GM19238 (cell line): Measurements from ENCODE around the gene CMTM4.
"Not testable (repeated sequence)": the region's sequence is repeated elsewhere in the genome, so short reads cannot be mapped to it uniquely, and the experiment has no call there.

Experiments used
- DNase-seq: peaks from one replicate; pipeline ENCODE4 v3.0.0; 2011; ENCODE audit warnings: low spot score; ENCODE audit not compliant: insufficient read length

Gene CMTM4

DNA sequence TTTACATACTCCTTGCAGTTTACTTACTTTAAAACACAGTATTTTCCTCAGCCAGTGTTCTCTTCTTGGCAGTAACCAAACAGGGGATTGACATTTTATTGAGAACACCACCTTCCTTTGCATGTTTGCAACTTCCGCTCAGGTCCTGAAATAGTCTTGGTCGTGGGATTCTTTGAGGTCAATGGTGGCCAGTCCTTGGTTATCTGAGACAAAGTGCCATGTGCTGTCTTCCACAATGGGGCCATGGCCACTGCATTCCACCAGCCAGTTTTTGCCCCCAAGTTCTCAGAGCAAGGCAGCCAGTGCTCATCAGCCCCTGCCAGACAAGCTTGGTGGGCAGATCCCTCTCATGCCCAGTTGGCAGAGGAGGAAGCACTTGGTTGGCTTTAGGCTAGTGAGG is 22.9 kb downstream of the CMTM4 start:
- no peak for DNase-seq

DNA sequence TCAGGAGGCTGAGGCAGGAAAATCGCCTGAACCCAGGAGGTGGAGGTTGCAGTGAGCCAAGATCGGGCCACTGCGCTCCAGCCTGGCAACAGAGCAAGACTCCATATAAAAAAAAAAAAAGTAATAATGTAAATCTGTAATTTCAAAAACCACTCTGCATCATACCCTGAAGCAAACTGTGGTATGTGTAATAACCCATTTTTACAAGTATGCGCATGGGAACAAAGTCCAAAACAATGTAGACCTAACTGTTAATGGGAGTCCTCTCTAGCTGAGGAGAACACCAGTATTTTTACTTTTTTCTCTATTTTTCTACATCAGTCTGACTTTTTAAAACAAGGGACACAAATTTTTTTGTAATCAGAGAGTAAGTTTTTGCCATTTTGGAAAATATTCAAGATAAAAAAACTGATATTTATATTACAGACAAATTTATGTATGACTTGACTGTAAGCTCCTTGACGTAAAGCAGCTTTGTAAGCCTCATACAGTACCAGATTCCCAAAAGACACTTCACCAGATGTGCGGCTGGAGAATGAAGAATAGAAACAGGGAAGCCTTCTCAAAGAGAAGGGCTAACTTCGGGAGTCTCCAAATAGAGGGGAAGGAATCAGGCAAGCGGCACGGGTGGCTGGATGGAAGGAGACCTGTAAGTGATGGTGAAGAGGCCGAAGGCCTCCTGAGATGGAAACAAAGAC is 25.7 kb downstream of the CMTM4 start:
- DNase-seq: no peak

DNA sequence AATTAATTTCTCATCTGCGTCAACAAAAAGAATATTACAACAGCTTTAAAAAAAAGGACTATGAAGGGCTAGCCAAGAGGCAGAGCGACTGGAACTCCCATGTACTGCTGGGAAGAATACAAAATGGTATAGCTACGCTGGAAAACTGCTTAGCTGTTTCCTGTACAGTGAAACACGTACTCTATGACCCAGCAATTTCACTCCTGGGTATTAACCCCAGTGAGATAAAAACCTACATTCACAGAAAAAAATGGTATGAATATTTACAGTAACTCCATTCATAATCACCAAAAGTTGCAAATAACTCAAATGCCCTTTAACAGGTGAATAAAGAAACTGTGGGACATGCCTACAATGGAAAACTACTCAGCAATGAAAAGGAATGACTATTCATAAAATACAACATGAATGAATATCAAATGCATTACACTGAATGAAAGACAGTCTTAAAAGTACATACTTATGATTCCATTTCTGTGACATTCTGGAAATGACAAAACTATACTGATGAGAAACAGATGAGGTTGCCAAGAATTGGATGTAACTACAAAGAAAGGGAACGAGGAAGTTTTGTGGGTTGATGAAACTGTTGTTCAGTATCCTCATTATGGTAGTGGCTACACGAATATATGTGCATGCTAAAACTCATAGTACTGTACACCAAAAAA is 27.6 kb downstream of the CMTM4 start:
- no peak for DNase-seq

DNA sequence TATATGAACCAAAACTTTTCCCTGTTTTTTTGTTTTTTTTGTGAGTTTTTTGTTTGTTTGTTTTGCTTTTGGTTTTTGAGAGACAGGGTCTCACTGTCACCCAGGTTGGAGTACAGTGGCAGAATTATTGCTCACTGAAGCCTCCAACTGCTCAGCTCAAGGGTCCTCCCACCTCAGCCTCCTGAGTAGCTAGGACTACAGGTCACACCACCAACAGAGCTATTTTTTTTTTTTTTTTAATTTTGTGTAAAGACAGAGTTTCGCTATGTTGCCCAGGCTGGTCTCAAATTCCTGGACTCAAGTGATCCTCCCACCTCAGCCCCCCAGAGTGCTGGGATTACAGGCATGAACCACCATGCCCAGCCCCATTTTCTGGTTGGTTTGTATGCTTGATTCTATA is 28.6 kb downstream of the CMTM4 start:
- no peak for DNase-seq

DNA sequence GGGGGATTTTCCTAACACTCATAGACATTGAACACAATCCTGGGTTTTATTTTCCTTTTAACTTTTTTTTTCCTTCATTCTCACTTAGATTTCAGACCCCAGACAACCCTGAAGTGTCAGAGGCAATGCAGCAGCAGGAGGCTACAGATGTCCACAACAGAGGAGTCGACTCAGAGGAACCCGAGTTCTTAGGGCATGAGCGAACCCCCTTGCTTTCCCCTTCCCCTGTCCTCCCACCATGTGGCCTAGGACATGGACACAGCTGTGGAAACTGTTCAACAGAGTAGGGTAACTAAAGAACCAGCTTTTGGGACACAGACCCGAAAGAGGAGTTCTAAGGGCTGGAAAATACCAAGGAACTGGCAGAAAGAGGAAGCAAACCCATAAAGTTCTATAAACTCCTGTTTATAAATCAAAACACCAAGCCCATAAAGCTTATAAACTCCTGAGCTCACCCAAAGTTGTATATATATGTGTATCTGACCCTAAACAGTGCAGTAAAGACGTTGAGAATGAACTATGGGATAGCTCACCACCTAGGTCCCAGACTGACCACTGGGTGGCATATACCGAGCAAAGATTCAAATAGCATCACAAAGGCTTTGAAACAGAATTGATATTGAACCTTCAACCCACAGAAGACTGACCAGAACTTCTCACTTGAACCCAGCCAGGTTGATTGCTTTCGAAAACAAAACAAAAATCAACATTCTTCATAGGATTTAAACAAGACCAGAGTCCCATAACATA is 33.9 kb downstream of the CMTM4 start:
- no peak for DNase-seq

DNA sequence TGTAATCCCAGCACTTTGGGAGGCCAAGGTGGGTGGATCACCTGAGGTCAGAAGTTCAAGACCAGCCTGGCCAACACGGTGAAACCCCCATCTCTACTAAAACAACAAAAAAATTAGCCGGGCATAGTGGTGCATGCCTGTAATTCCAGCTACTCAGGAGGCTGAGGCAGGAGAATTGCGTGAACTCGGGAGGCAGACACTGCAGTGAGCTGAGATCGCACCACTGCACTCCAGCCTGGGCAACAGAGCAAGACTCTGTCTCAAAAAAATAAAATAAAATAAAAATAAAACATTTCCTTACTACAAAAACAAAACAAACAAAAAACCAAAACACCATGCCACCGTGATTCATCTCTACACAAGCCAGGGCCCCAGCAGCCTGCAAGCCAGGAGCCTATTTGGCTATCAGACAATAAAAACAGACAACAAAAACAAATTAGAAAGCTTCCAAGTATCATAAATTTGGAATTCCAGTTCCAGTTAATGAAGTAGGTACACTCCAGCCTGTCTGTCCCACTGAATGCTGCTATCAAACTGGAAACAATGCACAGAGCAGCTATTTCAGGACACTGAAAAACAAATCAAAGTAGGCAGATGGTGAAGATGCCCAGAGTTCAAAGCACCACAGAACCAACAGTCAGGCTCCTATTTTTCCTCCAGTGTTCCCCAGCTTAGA is 34.7 kb downstream of the CMTM4 start:
- DNase-seq: not testable (repeated sequence)

DNA sequence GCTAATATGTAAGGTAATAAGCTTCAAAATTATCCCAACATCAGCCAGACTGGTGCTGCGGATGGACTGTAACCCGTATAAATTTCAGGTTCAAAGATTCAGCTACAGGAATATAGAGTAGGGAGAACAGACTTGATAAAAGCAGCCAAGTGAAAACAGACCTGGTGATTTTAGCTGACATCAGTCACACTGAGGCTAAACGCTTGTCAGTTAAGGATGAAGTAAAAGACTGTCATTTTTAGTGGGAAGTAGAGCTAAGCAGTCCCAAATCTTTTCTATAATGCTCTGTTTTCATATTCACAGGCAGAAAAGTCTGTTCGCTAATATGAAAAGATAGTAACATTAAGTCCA is 35.4 kb downstream of the CMTM4 start:
- DNase-seq: no peak

DNA sequence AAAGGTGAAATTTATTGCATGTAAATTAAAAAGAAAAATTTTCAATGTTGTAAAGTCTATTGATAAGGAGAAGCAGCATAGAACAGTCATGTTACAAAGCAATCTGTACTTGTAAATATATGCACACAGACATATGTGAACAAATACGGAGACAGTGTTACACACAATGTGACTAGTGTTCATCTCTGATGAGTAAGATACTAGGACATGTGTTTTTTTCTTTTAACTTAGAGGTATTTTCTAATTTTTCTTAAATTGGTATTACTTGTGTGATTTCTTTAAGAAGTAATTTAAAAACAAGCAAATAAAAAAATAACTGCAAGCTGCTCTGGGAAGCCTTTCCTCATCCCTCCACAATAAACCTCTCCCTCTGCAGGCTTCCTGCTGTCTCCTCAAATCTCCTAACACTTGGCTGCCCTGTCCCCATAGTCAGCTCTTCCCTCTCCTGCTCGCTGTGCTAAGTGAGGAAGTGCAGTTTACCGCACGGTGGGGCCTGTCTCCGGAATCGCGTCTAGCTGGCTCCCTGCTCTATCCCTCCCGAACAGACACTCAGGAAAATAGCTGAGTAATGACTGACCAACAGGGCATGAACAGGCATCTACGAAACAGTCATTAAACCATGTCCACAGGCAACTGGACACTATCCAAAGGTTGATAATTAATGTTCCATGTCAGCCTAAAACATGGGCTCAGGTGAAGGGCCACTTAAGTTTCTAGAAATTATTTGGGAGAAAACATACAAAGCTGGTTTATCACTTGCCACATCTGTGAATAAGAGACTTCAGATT is 35.9 kb downstream of the CMTM4 start:
- no peak for DNase-seq

DNA sequence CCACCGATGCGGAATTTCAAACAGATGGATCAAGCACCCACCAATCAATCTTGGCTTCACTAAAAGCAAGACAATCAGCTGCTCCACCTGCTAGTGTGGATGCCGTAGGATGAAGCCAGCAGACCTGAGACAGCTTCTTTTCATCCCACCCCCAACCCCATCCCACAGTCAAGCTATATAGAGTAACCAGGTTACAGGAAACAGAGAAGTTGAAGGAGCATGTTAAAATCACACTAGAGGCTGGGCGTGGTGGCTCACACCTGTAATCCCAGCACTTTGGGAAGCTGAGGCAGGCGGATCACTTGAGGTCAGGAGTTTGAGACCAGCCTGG is 37.7 kb downstream of the CMTM4 start:
- no peak for DNase-seq

DNA sequence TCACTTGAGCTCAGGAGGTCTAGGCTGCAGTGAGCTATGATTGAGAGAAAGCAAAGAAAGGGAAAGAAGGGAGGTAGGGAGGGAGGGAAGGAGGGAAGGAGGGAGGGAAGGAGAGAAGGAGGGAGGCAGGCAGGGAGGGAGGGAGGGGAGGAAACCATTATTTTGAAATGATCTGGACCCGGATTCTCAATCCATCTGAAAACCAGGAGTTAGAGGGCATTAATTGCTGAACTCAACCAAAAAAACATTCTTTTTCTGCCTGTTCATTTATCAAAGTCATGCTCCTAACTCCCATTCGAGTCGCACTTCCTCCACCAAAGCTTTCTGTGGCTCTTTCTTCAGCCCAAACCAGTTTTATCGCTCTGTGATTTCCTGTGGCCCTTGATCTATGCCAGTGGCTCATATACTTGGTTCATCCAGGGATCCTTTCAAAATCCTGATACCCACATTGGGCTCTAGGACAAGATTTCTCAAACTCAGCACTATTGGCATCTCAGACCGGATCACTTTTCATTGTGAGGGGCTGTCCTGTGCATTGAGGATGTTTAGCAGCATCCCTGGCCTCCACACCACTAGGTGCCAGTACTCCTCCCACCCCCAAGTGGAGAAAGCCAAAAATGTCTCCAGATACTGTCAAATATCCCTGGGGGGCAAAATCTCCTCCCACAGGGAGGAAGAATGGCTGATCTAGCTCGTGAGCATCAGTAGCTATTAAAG is 38.2 kb downstream of the CMTM4 start:
- no peak for DNase-seq

DNA sequence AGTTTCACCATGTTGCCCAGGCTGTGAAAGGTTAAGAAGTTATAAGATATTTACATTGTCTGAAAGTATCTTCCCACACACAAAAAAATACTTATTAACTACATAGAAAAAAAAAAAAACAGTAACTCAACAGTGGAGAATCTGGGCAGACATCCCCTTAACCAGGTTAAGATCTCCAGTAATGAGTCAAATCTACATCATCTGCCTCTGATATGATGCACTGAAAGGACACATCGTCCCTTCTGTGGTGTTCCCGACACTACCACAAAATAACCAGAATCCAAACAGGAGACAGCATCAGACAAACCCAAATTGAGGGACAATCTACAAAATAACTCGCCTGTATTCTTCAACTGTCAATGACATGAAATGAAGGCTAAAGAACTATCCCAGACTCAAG is 40.0 kb downstream of the CMTM4 start:
- DNase-seq: no peak

DNA sequence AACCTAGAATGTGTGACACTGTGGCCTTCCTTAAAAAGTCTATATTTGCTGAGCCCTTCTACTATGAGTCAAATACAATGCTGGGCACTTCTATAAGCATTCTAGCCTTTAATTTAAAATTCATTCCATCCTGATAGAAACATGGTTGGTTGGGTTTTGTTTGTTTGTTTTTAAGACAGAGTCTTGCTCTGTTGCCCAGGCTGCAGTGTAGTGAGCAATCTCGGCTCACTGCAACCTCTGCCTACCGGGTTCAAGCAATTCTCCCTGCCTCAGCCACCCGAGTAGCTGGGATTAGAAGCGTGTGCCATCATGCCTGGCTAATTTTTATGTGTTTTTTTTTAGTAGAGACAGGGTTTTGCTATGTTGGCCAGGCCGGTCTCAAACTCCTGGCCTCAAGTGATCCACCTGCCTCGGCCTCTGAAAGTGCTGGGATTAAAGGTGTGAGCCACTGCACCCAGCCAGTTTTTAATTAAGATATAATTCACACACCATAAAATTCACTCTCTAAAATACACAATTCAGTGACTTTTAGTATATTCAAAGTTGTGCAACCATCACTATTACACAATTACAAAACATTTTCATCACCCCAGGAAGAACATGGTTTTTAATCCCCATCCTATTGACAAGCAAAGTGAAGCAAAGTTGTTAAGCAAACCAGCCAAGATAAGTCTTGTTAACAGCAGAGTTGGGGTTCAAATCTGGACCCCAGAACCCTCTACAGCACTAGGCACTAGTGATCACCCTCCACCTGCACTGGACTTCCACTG is 42.8 kb downstream of the CMTM4 start:
- DNase-seq: no peak

DNA sequence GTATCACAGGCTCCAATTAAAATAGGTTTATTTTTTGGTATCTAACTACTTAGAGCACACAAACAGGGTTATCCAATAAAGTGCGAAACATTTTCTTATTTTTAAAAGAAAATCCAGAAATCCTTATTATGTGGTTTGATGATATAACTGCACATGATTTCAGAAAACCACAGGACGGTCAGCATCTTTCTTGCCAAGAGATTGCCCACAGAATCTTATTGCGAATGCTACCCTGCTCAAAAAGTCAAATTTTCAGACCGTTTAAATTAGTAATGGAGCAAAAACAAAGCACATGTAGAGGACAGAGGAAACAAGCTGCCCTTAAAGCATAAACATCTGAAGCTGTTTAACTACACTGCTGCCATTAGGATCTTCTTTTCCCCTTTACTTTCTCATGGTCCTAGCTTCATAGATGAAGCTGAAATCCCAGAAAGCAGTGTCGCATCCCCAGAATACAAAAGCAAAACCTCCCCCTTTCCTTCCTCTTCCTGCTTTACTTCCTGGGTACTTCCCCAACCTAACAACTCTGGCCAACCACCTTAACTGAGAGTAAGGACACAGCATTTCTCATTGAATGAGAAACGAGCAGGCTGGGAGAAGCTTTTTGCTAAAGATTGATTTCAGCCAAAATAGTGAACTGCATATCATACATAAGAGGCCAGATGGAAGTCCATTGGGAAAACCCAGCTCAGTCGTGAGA is 43.7 kb downstream of the CMTM4 start:
- no peak for DNase-seq

DNA sequence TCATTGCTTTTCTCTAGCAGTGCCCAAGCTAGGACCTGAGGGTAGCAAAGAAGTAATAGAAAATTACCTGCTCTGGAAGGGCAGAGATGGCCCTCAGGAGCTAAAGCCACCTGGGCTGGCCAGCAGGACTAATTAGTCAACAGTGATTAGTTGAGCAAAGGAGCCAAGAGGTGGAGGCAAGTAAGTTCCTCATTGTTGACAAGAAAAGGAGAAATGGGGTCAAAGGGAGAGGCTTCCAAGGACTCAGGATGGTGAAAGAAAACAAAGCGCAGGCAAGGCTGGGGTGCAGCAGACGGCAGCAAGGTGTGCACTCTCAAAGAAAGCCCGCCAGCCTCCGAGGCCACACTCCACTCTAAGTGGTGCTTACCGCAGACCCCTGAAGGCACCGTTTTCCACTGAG is 44.6 kb downstream of the CMTM4 start:
- DNase-seq: no peak

DNA sequence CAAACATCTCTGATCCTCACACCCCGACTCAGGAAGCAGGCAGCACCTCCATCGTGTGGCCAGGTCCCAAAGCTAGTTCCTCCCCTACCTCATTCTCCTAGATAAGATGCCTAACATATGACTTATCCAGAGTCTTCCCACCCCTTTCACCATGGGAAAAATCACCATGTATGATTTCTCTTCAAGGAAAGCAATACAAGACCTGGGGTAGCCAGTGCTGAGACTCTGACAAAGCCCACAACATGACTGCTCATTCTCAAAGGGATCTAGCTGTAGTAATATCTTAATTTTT is 45.1 kb downstream of the CMTM4 start:
- DNase-seq: no peak

DNA sequence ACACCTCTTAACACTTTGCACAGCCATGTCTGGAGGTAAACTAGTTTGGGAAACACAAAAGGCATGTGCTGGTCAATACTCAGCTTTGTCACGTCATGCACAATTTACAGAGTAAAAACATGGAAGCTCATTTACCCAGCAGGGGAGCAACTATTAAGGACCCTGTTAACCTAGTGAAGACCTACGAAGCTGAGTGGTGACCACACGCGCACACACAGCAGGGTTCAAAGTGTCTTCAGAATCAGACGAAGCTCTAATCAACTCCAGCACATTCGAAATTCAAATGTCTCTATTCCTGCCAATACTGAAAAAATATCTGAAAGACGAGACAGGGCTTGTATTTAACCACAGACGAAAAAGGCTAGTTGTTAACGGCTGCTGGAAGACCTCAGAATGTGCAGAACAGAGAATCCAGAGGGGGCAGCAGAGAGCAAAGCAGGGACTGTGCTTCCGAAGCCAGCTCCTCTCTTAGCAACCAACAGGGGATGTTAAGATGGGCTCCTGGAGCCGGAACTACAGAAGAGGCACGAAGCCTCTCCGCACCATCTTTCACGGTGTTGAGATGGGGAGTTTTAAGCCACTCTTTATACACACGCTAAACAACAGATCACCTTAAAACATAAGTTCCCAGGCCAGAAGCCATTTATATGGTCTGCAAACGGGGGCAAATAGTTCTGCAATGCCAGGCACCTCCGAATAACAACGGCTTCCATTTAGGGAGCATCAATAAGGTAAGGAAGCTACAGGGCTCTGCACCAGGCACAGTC is 45.7 kb downstream of the CMTM4 start:
- peak; percentile 39 for DNase-seq

DNA sequence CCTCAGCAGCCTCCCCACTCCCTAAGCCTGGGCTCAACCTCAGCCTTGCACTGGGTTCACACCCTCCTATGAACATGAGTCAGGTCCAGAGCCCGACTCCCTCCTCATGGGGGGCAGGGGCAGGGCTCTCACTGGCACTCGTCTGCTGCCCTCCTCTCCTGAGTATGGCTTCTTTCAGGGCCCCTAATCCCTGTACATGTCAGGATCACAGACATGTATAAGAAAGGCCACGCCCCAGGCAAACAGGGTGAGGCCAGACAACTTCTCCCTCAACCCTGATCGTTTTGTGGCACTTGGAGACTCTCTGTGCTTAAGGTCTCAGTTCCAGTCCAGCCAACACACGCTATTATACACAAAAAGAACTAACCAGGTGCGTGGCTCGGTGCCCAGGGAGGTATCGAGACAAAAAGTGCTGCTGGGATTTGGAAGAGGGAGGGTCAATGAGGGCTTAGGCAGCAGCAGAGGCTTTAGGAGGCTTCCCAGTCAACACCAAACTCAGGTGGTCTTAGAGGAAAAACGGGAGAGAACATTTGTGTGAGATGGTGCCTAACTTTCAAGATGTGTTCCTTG is 46.8 kb downstream of the CMTM4 start:
- DNase-seq: no peak

DNA sequence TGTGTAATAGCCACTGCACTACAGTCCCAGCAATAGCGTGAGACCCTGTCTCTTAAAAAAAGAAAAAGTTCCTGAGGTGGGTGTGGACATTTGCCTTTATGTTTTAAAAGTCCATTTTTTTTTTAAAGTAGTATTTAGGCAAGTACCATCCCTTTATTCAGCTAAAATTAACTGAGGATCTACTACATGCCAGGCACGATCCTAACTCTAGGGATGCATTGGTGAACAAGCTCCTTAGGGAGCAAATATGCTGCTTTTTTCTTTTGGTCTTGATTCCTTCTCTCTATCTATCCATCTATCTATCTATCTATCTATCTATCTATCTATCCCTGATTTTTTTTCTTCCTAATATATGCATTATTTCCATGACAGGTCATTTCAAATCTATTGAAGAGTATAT is 47.4 kb downstream of the CMTM4 start:
- DNase-seq: no peak

DNA sequence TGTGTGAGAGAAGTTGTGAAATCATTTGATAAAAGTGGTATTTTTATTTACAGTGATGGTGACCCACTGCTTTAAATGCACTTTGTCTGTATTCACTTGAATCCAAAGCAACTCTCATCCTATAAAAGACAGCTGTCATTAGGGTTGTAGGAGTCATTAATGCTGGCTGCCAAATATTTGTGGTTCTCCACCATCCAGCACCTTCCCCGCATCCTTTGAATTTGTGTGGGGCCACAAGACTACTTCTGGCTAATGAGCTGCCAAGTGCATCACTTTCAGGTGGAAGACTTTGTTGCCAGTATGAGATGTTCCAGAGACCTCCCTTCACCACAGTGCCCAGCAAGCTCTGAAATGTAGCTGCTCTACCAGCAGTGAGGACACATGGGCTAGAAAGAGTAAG is 48.7 kb downstream of the CMTM4 start:
- DNase-seq: no peak
